Type B pancreatic cell (in vitro differentiated cells): ENCODE data around the gene DPP10. TPM values are rescaled to one million over a fixed set of nuclear protein-coding genes. Genes with fewer than 3 reads are reported as not detected.

Source experiments
- DNase-seq: peaks from one replicate; pipeline ENCODE4 v3.0.0; 2021; ENCODE audit warnings: mixed read lengths; ENCODE audit not compliant: unreplicated experiment; ENCODE audit errors: extremely low spot score
- H3K27ac Mint-ChIP-seq: 2 replicates; pipeline ENCODE4 v1.8.0; 2021; ENCODE audit warnings: mild to moderate bottlenecking, mixed read lengths
- H3K27me3 Mint-ChIP-seq: 2 replicates; pipeline ENCODE4 v1.8.0; 2021; ENCODE audit warnings: mixed read lengths
- H3K36me3 Mint-ChIP-seq: 2 replicates; pipeline ENCODE4 v1.8.0; 2021; ENCODE audit warnings: mixed read lengths
- H3K4me1 Mint-ChIP-seq: one replicate; pipeline ENCODE4 v1.8.0; 2021; ENCODE audit warnings: mixed read lengths; ENCODE audit not compliant: unreplicated experiment
- H3K4me3 Mint-ChIP-seq: 2 replicates; pipeline ENCODE4 v1.8.0; 2021; ENCODE audit warnings: mild to moderate bottlenecking, mixed read lengths
- H3K9me3 Mint-ChIP-seq: 2 replicates; pipeline ENCODE4 v1.8.0; 2021; ENCODE audit warnings: mixed read lengths
- CTCF ChIP-seq: fragments of 200-600 bp; sonication (generic); conservative IDR thresholded peaks from 2 replicates; pipeline ENCODE4 v1.5.0; 2021; ENCODE audit warnings: antibody characterized with exemption, mild to moderate bottlenecking
- total RNA-seq: library from RNA; stranded (reverse); gene quantifications from 2 replicates; pipeline ENCODE4 v1.2.1, GENCODE V29; 2021; ENCODE audit warnings: low replicate concordance

The DPP10 gene
- total RNA-seq, 1 donor from 2014 or later, result 8.8 TPM

GRCh38 chr2:114580691-114581090 is 138.2 kb downstream of the DPP10 start:
- peaks cover 5% of the 10 kb centered on the region for H3K9me3 Mint-ChIP-seq
- DNase-seq, result no peak
- peaks cover 11% of the 10 kb centered on the region for H3K4me1 Mint-ChIP-seq
- no peak for TF ChIP-seq CTCF
- H3K36me3 Mint-ChIP-seq, result no peaks in the 10 kb centered on the region
- peak overlapping the region; percentile 47 for H3K27ac Mint-ChIP-seq
- H3K4me3 Mint-ChIP-seq, result peak overlapping the region; percentile 12
- peaks cover 14% of the 10 kb centered on the region for H3K27me3 Mint-ChIP-seq

- Mint-ChIP-seq H3K27me3 (peaks cover 3% of the 10 kb centered on the region), H3K36me3 (no peaks in the 10 kb centered on the region), H3K4me1 (no peaks in the 10 kb centered on the region), H3K27ac (no peak overlapping the region), H3K4me3 (no peak overlapping the region), H3K9me3 (no peaks in the 10 kb centered on the region)
- DNase-seq, result no peak
- TF ChIP-seq CTCF, result no peak
Measured at GRCh38 chr2:114598329-114598728, 155.9 kb downstream of the DPP10 start.

GRCh38 chr2:114609203-114609602 is 166.8 kb downstream of the DPP10 start:
- no peak overlapping the region for H3K4me3 Mint-ChIP-seq
- H3K9me3 Mint-ChIP-seq, result no peaks in the 10 kb centered on the region
- no peak for DNase-seq
- TF ChIP-seq CTCF, result no peak
- no peaks in the 10 kb centered on the region for H3K36me3 Mint-ChIP-seq
- H3K4me1 Mint-ChIP-seq, result no peaks in the 10 kb centered on the region
- H3K27ac Mint-ChIP-seq, result no peak overlapping the region
- peaks cover 17% of the 10 kb centered on the region for H3K27me3 Mint-ChIP-seq

DNA sequence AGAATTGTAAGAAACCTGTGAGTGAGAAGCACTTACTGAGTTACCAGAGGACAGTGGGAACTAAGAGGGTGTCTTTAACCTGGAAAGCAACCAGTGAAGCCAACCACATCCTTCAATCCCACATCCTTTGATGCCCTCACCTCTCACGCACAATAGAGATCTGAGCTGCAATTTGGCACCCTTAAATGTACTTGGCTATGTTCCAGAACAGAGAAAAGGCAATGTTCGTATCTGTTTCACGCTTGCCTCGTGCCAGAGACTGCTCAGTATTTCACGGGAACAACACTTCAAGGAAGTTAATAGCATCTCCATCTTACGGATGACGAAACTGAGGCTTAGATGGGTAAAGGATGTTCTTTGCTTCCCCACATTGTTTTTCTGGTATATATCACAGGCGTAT is 167.4 kb downstream of the DPP10 start:
- DNase-seq, result no peak
- no peak for TF ChIP-seq CTCF
- Mint-ChIP-seq H3K27me3 (peaks cover 17% of the 10 kb centered on the region), H3K27ac (no peak overlapping the region), H3K9me3 (no peaks in the 10 kb centered on the region), H3K4me3 (no peak overlapping the region), H3K36me3 (no peaks in the 10 kb centered on the region), H3K4me1 (no peaks in the 10 kb centered on the region)

- Mint-ChIP-seq H3K36me3 (no peaks in the 10 kb centered on the region), H3K9me3 (no peaks in the 10 kb centered on the region), H3K27me3 (peaks cover 17% of the 10 kb centered on the region), H3K4me3 (peak overlapping the region; percentile 34), H3K27ac (no peak overlapping the region), H3K4me1 (no peaks in the 10 kb centered on the region)
- DNase-seq, result no peak
- TF ChIP-seq CTCF, result no peak
Measured at GRCh38 chr2:114610677-114611076, 168.2 kb downstream of the DPP10 start.

DNA sequence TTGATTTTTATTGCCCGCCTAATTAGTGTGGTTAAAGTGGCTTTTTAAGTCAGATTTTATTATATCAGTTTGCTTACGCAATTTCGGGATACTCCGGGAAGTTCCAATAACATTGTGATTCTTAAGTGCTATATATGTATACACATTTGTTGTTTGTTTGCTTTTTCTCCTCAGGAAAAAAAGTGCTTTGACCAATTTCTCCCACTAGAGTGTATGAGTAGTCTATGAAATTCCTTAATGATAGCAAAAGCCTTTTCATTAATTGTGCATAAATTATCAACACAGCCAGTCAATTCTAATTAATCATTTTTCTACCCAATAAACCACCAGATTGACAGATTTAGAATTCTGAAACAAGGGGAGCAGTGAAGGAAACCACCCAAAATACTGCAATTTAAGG is 172.2 kb downstream of the DPP10 start:
- no peak overlapping the region for H3K4me3 Mint-ChIP-seq
- no peaks in the 10 kb centered on the region for H3K4me1 Mint-ChIP-seq
- H3K27ac Mint-ChIP-seq, result no peak overlapping the region
- DNase-seq, result no peak
- TF ChIP-seq CTCF, result peak; percentile 29
- peaks cover 14% of the 10 kb centered on the region for H3K27me3 Mint-ChIP-seq
- H3K36me3 Mint-ChIP-seq, result no peaks in the 10 kb centered on the region
- no peaks in the 10 kb centered on the region for H3K9me3 Mint-ChIP-seq
